HG02970 (cell line): Measurements from ENCODE around the gene ADARB2.

Experiments
- ATAC-seq: cut with Tn5 transposase; IDR thresholded peaks from one replicate; pipeline ENCODE4 v1.9.1; 2021; ENCODE audit warnings: mild to moderate bottlenecking, moderate library complexity, moderate number of reproducible peaks; ENCODE audit not compliant: unreplicated experiment, low FRiP score

ADARB2 gene

DNA sequence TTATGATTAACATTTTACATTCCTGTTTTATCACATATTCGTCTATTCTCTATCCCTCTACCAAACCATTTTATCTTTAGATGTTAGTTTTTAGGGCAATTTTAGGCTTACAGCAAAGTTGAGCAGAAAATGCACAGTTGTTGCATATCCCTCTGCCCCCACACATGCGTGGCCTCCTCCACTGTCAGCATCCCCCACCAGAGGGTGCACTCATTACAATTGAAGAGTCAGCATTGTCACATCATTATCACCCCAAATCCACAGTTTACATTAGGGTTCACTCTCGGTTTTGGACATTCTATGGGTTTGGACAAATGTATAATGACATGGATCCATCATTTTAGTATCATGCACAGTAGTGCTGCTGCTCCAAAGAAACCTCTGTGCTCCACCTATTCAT, 594.7 kb downstream of the ADARB2 start:
- no peak for ATAC-seq

DNA sequence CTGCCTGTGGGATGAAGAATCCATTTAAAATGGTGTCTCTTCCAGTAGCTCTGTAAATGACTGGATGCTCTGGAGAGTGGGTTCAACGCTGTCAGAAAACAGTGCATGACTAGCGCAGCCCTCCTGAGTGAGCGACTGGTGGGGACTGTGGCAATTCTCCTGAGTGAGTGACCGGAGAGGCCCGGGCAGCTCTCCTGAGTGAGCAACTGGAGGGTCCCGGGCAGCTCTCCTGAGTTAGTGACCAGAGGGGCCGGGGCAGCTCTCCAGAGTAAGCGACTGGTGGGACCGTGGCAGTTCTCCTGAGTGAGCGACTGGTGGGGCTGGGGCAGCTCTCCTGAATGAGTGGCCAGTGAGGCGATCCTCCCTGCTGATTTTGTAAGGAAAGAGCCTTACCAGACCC, 595.6 kb downstream of the ADARB2 start:
- no peak for ATAC-seq

DNA sequence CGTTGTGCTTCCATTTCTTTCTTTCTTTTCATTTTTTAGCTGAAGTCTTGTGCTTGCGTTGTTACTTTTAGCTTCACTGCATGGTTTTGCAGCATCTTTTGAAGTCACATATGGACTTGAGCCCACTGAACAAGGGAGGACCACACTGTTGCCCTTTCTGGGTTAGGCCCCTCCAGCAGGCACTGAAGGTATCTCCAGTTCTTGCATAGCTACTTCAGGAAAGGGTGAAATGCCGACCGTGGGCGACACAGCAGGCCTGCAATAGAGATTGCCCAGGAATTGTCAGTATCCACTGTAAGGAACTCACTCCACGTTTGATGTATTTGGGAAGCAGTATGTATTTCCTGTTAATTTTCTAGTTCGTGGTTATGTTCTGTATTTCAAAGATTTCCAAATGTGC, 596.1 kb downstream of the ADARB2 start:
- no peak for ATAC-seq

DNA sequence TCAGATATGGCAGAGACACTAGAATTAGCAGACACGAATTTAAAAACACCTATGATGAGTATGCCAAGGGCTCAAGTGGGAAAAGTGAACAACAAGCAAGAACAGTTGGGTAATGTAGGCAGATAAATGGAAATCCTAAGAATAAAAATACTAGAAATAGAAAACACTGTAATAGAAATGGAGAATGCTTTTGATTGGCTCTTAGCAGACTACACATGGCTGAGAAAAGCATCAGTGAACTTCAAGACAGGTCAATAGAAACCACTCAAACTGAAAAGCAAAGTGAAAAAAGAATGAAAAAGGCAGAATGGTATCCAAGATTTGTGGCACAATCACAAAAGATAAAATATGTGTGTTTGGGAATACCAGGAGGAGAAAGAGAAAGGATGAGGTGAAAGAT, 598.8 kb downstream of the ADARB2 start:
- ATAC-seq, result no peak

DNA sequence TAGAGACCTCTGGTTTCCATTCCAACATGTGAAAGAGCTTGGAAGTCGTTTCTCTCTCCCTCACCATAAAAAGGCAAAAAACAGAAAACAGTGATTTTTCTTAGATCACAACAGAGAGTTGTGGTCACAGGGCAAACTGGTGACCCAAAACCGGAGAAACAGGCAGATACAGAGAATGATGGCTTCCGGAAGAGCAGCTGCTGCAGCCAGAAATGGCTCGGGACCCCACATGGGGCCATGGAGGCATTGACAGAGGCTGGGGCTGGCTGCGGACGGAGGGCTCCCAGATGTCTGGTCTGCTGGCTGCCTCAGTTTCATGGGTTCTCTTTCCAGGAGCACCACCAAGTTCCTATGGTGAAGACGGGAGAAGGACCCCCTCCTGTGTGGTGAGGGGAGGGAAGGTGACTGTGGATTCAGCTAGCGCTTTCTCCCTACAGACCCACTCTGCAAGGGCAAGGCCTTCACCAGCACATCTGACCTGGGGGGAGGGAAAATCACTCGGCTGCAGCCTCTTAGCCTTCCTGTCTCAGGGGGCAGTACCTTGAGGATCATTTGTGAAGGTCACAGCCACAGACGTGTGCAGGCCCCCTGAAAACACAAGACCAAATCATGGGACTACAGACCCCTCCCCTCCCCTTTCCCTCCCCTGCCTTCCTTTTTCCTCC, 599.7 kb downstream of the ADARB2 start:
- no peak for ATAC-seq

DNA sequence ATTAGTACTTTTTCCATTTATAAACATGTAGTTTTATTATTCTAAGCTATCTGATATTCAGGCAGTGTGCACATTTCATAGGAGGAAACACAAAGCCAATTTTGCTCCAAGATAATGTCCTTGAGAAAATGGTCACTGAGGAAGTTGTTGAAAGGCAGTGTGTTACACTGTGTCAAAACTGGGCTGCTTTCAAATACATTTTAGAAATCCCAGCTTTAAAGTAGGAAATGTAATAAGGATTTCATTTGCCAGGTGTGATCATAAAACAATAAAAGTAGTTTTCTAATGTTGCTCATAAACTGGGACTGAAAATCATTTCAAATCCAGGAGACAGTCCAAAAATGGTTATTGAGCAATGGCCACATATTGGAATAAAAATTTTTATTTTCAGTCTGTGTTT, 601.1 kb downstream of the ADARB2 start:
- ATAC-seq, result no peak

DNA sequence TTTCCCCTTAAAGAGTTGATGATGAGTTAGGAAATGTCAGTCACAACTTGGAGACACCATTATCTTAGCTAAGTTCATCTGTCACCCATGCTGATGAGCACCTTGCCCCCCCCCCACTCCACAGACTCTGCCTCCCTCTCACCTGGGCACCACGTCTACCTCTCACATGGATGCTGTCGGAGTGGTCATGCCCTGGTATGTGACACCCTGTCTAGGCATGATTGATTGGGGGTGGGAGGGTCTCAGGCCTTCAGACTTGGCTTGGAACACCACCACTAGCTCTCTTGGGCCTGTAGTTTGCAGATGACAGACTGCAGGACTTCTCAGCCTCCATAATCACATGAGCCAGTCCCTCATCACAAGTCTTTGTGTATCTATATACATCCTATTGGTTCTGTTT, 603.2 kb downstream of the ADARB2 start:
- no peak for ATAC-seq

DNA sequence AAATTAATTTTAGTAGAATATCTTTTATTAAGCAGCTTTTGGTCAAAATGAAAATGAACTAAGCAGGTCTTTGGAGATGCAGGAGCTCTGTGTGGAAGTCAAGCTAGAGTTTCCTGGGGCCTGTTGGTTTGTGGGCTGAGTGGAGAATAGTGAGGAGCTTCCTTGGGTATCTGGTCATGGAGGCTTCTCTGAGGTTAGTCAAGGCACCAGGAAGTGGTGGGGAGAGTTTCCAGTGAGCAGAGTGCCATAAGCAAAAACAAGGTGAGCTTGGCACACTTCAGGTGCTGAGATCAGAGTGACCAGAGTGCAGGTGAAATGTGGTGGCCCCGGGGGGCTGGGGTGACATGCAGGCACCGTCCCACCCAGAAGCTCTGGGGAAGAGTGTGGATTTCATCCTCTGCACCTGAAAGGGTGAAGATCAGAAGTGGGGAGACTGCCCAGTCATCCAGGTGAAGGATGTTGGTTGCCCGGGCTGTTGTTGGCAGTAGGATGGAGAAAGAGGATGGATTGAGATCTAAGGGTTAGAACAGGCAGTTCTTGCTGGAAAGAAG, 603.8 kb downstream of the ADARB2 start:
- no peak for ATAC-seq

DNA sequence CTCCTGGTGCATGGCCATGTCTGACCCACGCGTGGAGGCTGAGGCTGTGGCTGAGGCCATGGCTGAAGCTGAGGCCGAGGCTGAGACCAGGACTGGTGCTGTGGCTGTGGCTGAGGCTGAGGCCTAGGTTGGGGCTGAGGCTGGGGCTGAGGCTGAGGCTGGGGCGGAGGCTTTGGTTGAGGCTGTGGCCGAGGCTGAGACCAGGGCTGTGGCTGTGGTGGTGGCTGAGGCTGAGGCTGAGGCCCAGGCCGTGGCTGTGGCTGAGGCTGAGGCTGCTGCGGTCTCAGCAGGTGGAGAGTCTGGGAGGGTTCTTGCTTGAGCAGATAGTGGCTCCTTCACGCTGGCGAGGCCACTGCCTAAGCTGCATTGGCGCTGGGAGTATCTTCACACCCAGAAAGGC, 604.7 kb downstream of the ADARB2 start:
- no peak for ATAC-seq

DNA sequence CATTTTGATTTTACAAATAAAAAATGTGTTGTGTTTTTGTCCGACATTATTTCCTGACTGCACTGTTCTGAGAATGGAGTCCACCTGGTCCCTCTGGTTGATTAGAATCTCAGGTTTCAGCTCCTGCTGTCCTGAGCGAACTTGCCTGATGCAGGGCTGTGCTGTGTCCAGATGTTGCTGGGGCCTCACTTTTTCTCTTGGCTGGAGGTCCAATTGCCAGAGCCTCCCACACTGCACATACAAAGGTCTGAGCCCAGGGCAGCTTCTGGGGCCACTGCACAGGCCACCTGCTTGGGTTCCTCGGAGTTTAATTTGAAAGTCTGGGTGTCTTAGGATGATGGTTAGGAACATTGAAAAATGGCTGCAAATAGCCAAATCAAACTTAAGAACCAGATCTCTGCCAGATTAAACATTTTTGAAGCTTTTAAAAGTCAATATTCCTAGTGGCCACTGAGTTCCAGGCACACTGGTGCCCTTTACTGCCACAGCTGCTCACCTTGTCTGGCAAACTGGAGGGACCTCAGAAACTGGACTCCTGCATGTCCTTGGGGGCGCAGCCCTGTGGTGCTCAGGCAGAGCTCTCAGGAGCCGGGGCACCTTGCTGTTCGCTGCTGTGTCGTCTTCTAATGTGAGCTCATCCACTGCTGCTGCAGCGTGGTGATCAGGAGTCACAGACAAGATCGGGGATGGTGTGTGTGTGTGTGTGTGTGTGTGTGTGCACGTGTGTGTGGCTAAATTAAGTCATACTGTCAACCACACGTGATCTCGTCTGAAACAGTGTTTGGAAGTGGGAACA, 606.1 kb downstream of the ADARB2 start:
- ATAC-seq, result no peak

DNA sequence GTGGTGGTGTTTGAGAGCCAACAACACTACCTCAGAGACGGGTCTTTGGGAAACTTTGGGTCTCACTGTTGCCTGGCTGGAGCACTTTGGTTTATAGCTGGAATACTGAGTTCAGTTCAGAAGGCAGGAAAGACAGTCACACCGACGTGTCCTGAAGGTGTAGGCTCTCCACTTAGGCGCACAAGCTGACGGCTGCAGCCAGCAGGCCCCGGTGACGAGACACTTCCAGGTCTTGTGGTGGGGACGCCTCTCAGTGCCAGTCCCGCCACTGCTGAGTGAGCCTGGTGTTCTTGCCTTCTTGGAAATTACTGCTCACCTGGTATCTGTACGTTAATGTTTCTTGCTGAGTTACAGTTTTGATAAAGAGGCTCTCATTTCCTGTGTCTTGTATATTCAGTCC, 607.1 kb downstream of the ADARB2 start:
- ATAC-seq, result no peak

DNA sequence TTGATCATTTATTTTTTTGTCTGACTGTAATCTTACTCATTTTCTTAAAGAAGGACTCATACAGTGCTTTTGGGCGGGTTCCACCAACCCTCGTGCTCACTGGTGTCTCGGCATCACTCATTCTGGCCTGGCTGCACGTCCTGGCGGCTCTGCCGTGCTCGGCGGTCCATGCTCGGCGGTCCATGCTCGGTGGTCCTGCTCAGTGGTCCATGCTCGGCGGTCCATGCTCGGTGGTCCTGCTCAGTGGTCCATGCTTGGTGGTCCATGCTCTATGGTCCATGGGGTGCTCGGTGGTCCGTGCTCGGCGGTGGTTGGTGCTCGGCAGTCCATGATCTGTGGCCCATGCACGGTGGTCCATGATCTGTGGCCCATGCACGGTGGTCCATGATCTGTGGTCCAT, 608.7 kb downstream of the ADARB2 start:
- ATAC-seq, result no peak

DNA sequence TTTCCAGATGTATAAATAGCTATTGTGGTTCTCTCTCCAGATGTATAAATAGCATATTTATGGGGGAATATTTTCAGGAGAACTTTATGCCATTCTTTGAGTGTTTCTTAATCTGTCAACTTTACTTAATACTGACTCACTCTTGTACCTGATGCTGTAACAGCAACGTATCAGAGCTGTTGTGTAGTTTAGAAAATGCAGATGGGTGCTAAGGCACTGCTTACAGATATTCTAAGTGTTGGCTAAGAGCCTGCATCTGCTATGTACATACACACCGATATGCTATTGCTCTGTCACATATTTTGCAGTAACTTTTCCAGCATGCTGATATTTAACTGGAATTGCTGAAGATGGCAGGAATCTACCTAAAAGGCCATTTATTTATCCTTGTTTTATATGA, 609.2 kb downstream of the ADARB2 start:
- ATAC-seq, result no peak

DNA sequence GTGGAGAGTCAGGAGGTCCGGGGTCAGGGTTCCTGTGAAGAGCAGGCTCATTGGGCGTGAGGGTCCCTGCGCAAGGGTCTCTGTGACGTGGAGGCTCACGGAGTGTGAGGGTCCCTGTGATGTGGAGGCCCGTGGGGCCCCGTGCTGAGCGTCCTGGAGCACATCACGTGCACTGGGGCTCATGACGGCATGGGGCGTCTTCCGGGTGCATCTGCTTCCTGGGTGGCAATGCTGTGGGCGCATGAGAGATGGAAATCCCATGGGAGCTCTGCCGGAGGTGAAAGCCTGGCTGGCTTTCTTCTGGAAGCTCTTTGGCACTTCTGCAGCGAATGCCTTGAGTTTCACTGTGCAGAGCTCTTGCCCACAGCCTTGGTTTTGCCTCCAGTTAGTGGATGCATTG, 609.7 kb downstream of the ADARB2 start:
- ATAC-seq, result no peak
